Panc1 (cell line): ENCODE measurements around the gene INSYN2A.

ENCODE experiments used
- CTCF ChIP-seq: fragments of 450-650 bp; IDR thresholded peaks from 2 replicates; pipeline ENCODE4 v1.5.1; 2017; ENCODE audit warnings: mild to moderate bottlenecking
- POLR2AphosphoS5 ChIP-seq: IDR thresholded peaks from 2 replicates; pipeline ENCODE4 v1.6.1; 2012; ENCODE audit warnings: mild to moderate bottlenecking, low read depth, low read length, moderate library complexity
- REST ChIP-seq, 2 experiments: IDR thresholded peaks; 2 replicates each; pipeline ENCODE4 v1.6.1; 2011 to 2012; ENCODE audit warnings: low read depth in 2 of 2, control low read depth in 1 of 2, low read length in 1 of 2, mild to moderate bottlenecking in 1 of 2, moderate library complexity in 1 of 2; ENCODE audit not compliant: insufficient read depth in 1 of 2
- SIN3A ChIP-seq: IDR thresholded peaks from 2 replicates; pipeline ENCODE4 v1.6.1; 2012; ENCODE audit warnings: low read depth, mild to moderate bottlenecking, low read length, moderate library complexity, borderline replicate concordance; ENCODE audit not compliant: insufficient read depth

- TF ChIP-seq REST (IDR thresholded peaks at IDR 0.05; ENCODE audit: insufficient read depth in 1 of 2, low read depth in 2 of 2, low read length in 1 of 2) (no peak), POLR2AphosphoS5 (no peak), CTCF (peak; percentile 26; the same call in 1 of the 2 replicates), SIN3A (no peak)
These were observed 2.3 kb upstream of the INSYN2A start for GRCh38 chr10:127198721-127199120.
